ENCODE measurements around the gene IFNL2. TPM values are rescaled to one million over a fixed set of nuclear protein-coding genes. Genes with fewer than 3 reads are reported as not detected.

Gene IFNL2
- total RNA-seq: not detected in 2 replicates

DNA sequence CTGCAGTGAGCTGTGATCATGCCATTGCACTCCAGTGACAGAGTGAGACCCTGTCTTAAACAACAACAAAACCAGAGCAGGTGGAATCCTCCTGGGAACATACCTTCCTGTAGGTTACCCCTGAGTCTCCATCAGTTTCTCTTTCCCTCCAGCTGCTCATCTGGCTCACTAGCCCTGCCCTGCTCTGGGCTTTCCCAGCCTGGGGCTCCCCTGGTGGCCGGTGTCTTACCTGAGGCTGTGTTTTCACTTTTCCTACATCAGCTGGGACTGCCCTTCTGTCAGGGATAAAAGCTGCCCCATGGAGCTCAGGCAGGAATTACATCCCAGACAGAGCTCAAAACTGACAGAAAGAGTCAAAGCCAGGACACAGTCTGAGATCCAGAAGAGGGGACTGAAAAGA, at the start of gene IFNL2:
IFNL2 (plus strand) TSS at position 312 of the 400 bp plus-strand sequence. CDS start 173 bp downstream, outside the sequence.

DNA sequence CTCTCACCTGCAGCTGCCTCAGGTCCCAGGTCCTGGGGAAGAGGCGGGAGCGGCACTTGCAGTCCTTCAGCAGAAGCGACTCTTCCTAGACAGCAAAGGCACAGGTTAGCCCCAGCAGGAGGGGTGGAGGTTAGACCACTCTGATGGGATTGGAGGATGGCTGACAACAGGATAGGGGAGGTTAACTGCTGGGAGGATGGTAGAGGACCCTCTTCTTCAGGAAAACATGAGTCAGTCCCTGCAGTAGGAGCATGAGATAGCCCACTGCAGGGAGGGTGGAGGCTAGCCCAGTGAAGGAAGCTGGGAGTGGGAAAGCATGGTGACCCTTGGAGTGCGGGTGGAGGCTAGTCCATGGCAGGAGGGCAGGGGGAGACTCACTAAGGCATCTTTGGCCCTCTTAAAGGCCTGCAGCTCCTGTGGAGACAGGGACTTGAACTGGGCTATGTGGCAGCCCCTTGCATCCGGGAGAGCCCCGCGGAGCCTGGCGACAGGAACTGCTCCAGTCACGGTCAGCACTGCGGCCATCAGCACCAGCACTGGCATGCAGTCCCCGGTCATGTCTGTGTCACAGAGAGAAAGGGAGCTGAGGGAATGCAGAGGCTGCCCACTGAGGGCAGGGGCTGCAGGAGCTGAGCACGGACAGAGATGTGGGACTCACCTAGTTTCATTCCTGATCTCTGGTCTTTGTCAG, 23.6 kb upstream of the IFNL2 start, which contains the start of gene IFNL3:
IFNL3 (minus strand) TSS at position 597 of the 691 bp plus-strand sequence; CDS start at position 558, 39 bp downstream.

DNA sequence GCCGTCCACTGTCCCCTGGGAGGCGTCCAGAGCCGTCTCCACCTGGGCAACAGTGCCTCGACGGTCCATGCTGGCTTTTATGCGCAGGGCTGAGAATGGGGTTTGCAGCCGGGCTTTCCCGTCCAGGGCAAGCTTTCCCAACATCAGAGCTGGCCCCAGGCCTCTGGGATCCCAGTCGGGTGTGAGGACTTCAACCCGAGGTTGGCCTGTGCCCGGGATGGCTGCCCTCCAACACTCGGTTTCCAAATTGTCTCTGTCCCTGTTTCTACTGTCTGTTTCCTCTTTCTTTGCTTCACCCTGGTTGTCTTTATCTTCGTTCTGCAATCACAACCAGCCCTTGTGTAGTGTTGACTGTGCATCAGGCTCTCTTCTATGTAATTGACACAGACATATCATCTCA, 19.4 kb upstream of the IFNL2 start, which contains the start of gene IFNL4:
IFNL4 (minus strand) TSS at position 51 of the 400 bp plus-strand sequence.

DNA sequence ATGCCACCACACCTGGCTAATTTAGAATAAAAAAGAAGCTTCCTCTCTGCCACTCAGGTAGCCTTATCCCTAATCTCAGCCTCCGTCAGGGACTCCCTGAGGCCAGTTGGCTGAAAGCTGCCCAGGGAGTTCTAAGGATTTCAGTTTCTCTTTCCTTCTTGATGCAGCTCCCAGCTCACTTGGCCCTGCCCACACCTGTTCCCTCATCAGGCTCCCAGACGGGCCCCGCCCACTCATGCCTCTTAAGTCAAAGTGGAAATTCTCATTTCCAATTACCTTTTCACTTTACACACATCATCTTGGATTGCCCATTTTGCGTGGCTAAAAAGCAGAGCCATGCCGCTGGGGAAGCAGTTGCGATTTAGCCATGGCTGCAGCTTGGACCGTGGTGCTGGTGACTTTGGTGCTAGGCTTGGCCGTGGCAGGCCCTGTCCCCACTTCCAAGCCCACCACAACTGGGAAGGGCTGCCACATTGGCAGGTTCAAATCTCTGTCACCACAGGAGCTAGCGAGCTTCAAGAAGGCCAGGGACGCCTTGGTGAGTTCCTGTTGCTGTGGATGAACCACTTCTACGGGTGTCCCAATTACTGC, 28.0 kb downstream of the IFNL2 start, which contains the start of gene IFNL1:
IFNL1 (plus strand) TSS at position 353 of the 591 bp plus-strand sequence; CDS start at position 368, 15 bp downstream.

Other genes starting within 250 kb of the IFNL2 start
- gene FBXO27, start 235.8 kb upstream of the IFNL2 start, total RNA-seq: 1.6 and 7.0 TPM in 2 replicates
- not detected in 2 replicates for gene ACP7, start 184.0 kb upstream of the IFNL2 start, total RNA-seq
- gene PAK4, start 142.6 kb upstream of the IFNL2 start, total RNA-seq: 6.9 and 12.2 TPM in 2 replicates
- gene NCCRP1, start 71.4 kb upstream of the IFNL2 start, total RNA-seq: not detected in 2 replicates
- not detected in 2 replicates for gene SYCN, start 64.1 kb upstream of the IFNL2 start, total RNA-seq
- not detected in 2 replicates for gene IFNL3, start 23.4 kb upstream of the IFNL2 start, total RNA-seq
- gene IFNL4, start 19.5 kb upstream of the IFNL2 start, total RNA-seq: not detected in 2 replicates
- gene IFNL1, start 28.0 kb downstream of the IFNL2 start, total RNA-seq: not detected in 2 replicates
- gene LRFN1, start 52.5 kb downstream of the IFNL2 start, total RNA-seq: 0.62 and 0.78 TPM in 2 replicates
- 1.3 and 1.9 TPM in 2 replicates for gene GMFG, start 67.6 kb downstream of the IFNL2 start, total RNA-seq
- gene SAMD4B, start 74.0 kb downstream of the IFNL2 start, total RNA-seq: 60.0 and 68.8 TPM in 2 replicates
- gene PAF1, start 122.7 kb downstream of the IFNL2 start, total RNA-seq: 30.0 and 43.1 TPM in 2 replicates
- 23.6 and 42.9 TPM in 2 replicates for gene MED29, start 123.0 kb downstream of the IFNL2 start, total RNA-seq
- gene ZFP36, start 138.5 kb downstream of the IFNL2 start, total RNA-seq: 61.9 and 72.9 TPM in 2 replicates
- 21.7 and 31.7 TPM in 2 replicates for gene PLEKHG2, start 144.3 kb downstream of the IFNL2 start, total RNA-seq
- gene RPS16, start 167.6 kb downstream of the IFNL2 start, total RNA-seq: 979 and 1,035 TPM in 2 replicates
- gene SUPT5H, start 177.2 kb downstream of the IFNL2 start, total RNA-seq: 75.4 and 89.8 TPM in 2 replicates
- 49.4 and 51.1 TPM in 2 replicates for gene TIMM50, start 212.4 kb downstream of the IFNL2 start, total RNA-seq
- 0.50 and 0.68 TPM in 2 replicates for gene DLL3, start 230.6 kb downstream of the IFNL2 start, total RNA-seq
- gene SELENOV, start 246.7 kb downstream of the IFNL2 start, total RNA-seq: not detected in 2 replicates

Measured in cardiac ventricle fibroblast (primary cell).